ENCODE data around the gene DAAM2.

The DAAM2 gene

DNA sequence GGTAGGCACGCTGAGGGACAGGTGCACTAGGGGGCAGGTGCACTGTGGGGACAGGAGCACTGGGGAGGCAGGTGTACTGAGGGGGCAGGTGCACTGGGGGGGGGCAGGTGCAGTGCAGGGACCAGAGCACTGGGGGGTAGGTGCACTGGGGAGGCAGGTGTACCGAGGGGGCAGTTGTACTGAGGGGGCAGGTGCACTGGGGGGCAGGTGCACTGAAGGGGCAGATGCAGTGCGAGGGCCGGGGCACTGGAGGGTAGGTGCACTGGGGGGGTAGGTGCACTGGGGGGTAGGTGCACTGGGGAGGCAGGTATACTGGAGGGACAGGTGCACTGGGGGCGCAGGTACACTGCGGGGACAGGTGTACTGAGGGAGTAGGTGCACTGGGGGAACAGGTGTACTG lies 39.5 kb downstream of the DAAM2 start:
- Histone ChIP-seq H3K4me1 (ENCODE audit: control insufficient read depth, insufficient read depth, low read length) (peaks cover 52% of the 10 kb centered on the region), H3K36me3 (ENCODE audit: control insufficient read depth in 2 of 2, insufficient read depth in 2 of 2, low read length in 2 of 2) (no peaks in the 10 kb centered on the region), H3K27me3 (ENCODE audit: control insufficient read depth in 1 of 2, insufficient read depth in 2 of 2, low read length in 2 of 2) (no peaks in the 10 kb centered on the region), H3K4me3 (ENCODE audit: low read length in 2 of 2) (no peak overlapping the region), H3K9ac (ENCODE audit: low read length in 2 of 2) (no peak overlapping the region), H3K27ac (ENCODE audit: low read length) (no peak overlapping the region), H3K9me3 (ENCODE audit: control insufficient read depth in 2 of 2, low read length in 2 of 2) (no peaks in the 10 kb centered on the region)

DNA sequence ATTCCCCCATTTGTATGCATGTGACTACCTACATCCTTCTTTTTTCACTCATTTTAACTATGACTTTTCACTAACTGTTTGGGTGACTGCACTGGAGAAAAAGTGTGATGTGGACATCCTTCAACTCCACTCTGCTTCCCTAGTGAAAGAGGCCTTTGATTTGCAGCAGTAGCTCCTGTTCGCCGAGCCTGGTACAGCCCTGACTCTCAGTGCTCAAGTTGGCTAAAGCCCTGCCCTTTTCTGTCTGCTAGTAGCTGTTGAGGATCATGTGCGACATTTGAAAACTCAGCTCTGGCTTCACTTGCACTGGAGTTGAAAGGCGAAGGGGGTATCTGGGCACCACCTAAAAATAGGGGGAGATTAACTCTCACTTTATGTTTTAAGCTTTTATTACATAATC lies 42.1 kb downstream of the DAAM2 start:
- Histone ChIP-seq H3K4me3 (ENCODE audit: low read length in 2 of 2) (no peak overlapping the region), H3K9me3 (ENCODE audit: control insufficient read depth in 2 of 2, low read length in 2 of 2) (no peaks in the 10 kb centered on the region), H3K27ac (ENCODE audit: low read length) (no peak overlapping the region), H3K27me3 (ENCODE audit: control insufficient read depth in 1 of 2, insufficient read depth in 2 of 2, low read length in 2 of 2) (no peaks in the 10 kb centered on the region), H3K4me1 (ENCODE audit: control insufficient read depth, insufficient read depth, low read length) (peaks cover 56% of the 10 kb centered on the region), H3K36me3 (ENCODE audit: control insufficient read depth in 2 of 2, insufficient read depth in 2 of 2, low read length in 2 of 2) (no peaks in the 10 kb centered on the region), H3K9ac (ENCODE audit: low read length in 2 of 2) (no peak overlapping the region)

DNA sequence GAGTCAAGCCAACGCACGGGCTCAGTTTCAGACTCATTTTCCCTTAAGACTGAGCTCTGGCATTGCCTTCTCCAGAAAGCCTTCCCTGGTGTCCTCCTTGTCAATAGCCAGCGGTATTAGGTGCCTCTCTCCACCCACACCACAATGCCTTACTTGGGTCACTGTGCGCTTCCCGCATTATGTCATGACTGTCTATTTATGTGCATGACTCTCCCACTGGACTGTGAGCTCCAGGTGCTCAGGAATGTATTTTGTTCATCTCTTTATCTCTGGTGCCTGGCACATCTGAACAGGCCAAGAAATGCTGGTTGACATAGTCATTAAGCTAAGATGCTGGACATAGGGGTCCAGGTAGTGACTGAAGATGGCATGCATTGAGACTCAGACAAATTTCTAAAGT lies 42.7 kb downstream of the DAAM2 start:
- peaks cover 61% of the 10 kb centered on the region for H3K4me1 ChIP-seq (ENCODE audit: control insufficient read depth, insufficient read depth, low read length)
- no peaks in the 10 kb centered on the region for H3K27me3 ChIP-seq (ENCODE audit: control insufficient read depth in 1 of 2, insufficient read depth in 2 of 2, low read length in 2 of 2)
- H3K27ac ChIP-seq (ENCODE audit: low read length) = no peak overlapping the region
- no peaks in the 10 kb centered on the region for H3K9me3 ChIP-seq (ENCODE audit: control insufficient read depth in 2 of 2, low read length in 2 of 2)
- no peaks in the 10 kb centered on the region for H3K36me3 ChIP-seq (ENCODE audit: control insufficient read depth in 2 of 2, insufficient read depth in 2 of 2, low read length in 2 of 2)
- no peak overlapping the region for H3K4me3 ChIP-seq (ENCODE audit: low read length in 2 of 2)
- no peak overlapping the region for H3K9ac ChIP-seq (ENCODE audit: low read length in 2 of 2)

DNA sequence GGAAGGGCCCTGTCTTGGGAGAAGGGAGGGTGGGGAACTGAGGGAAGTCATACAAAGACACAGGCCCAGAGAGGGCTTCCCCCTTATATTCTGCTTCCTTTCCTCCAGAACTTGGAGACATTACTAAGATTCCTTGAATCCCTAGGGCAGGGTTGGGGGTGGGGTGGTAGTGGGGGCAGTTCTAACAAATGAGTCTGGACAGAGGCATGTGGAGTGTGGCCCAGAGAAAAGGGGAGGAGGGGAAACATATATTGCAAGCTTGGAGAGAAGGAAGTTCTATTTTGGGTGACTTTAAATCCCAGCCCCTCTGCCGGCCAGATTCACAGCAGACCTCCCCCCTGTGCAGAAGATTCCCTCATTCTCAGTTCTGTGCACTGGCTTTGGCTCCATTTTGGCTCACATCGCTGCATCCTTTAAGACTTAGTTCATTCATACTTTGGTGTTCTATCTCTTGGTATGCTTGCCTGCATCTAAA lies 43.7 kb downstream of the DAAM2 start:
- Histone ChIP-seq H3K36me3 (ENCODE audit: control insufficient read depth in 2 of 2, insufficient read depth in 2 of 2, low read length in 2 of 2) (no peaks in the 10 kb centered on the region), H3K4me3 (ENCODE audit: low read length in 2 of 2) (no peak overlapping the region), H3K9me3 (ENCODE audit: control insufficient read depth in 2 of 2, low read length in 2 of 2) (no peaks in the 10 kb centered on the region), H3K27ac (ENCODE audit: low read length) (no peak overlapping the region), H3K27me3 (ENCODE audit: control insufficient read depth in 1 of 2, insufficient read depth in 2 of 2, low read length in 2 of 2) (no peaks in the 10 kb centered on the region), H3K4me1 (ENCODE audit: control insufficient read depth, insufficient read depth, low read length) (peaks cover 62% of the 10 kb centered on the region), H3K9ac (ENCODE audit: low read length in 2 of 2) (no peak overlapping the region)

DNA sequence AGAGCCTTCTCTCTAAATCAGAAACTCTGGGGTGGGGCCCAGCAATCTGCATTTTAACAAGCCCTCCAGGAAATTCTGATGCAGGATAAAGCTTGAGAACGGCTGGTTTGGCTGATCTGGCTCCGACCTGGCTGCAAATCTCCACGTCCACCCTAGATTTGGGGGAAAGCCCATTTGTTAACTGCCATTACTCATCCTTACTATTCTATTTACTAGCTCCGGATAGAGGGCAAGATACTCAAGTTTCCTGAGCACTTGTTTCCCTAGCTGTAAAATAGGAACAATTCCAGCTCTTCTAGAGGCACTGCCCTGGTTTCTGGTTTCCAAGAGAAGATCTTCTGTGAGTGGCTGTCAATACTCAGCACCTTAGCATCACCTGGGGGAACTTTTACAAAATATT lies 44.4 kb downstream of the DAAM2 start:
- H3K27ac ChIP-seq (ENCODE audit: low read length) = no peak overlapping the region
- H3K9me3 ChIP-seq (ENCODE audit: control insufficient read depth in 2 of 2, low read length in 2 of 2) = no peaks in the 10 kb centered on the region
- H3K36me3 ChIP-seq (ENCODE audit: control insufficient read depth in 2 of 2, insufficient read depth in 2 of 2, low read length in 2 of 2) = no peaks in the 10 kb centered on the region
- no peak overlapping the region for H3K4me3 ChIP-seq (ENCODE audit: low read length in 2 of 2)
- H3K27me3 ChIP-seq (ENCODE audit: control insufficient read depth in 1 of 2, insufficient read depth in 2 of 2, low read length in 2 of 2) = no peaks in the 10 kb centered on the region
- no peak overlapping the region for H3K9ac ChIP-seq (ENCODE audit: low read length in 2 of 2)
- H3K4me1 ChIP-seq (ENCODE audit: control insufficient read depth, insufficient read depth, low read length) = peaks cover 64% of the 10 kb centered on the region

DNA sequence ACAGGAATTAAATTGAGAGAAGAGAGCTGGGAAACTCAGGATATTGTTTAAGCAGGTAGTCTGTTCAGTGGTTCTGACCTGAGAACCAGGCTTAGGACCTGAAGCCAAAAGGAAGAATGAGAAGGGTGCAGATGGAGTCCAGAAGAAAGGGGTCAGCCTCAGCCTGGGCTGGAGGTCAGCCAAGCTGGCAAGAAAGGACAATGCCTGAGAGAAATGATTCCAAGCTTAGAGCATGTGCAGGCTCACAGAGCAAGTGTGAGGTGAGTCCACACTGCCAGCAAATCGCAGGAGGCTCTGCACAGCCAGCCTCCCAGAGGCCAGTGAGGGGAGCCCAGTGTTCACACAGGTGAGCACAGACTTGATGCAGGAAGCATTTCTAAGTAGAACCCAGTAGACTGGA lies 47.3 kb downstream of the DAAM2 start:
- H3K36me3 ChIP-seq (ENCODE audit: control insufficient read depth in 2 of 2, insufficient read depth in 2 of 2, low read length in 2 of 2) = no peaks in the 10 kb centered on the region
- no peak overlapping the region for H3K4me3 ChIP-seq (ENCODE audit: low read length in 2 of 2)
- no peaks in the 10 kb centered on the region for H3K27me3 ChIP-seq (ENCODE audit: control insufficient read depth in 1 of 2, insufficient read depth in 2 of 2, low read length in 2 of 2)
- H3K9ac ChIP-seq (ENCODE audit: low read length in 2 of 2) = no peak overlapping the region
- no peaks in the 10 kb centered on the region for H3K9me3 ChIP-seq (ENCODE audit: control insufficient read depth in 2 of 2, low read length in 2 of 2)
- no peak overlapping the region for H3K27ac ChIP-seq (ENCODE audit: low read length)
- H3K4me1 ChIP-seq (ENCODE audit: control insufficient read depth, insufficient read depth, low read length) = peaks cover 52% of the 10 kb centered on the region

DNA sequence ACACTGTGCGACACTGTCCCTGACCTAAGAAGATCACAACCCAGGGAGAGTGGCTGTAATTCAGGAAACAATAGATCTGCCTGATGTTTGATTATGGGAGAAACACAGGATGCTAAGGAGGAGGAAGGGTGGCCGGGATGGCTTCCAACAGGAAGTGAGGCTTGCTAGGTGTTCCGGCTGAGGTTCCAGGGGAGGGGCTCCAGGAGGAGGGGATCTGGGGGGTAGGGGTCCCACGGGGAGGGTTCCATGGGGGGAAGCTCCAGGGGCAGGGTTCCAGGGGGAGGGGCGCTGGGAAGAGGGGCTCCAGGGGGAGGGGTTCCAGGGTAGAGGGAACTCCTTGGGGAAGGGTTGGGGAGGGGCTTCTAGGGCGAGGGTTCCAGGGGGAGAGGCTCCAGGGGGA lies 48.6 kb downstream of the DAAM2 start:
- Histone ChIP-seq H3K4me3 (ENCODE audit: low read length in 2 of 2) (no peak overlapping the region), H3K27me3 (ENCODE audit: control insufficient read depth in 1 of 2, insufficient read depth in 2 of 2, low read length in 2 of 2) (no peaks in the 10 kb centered on the region), H3K9ac (ENCODE audit: low read length in 2 of 2) (no peak overlapping the region), H3K36me3 (ENCODE audit: control insufficient read depth in 2 of 2, insufficient read depth in 2 of 2, low read length in 2 of 2) (no peaks in the 10 kb centered on the region), H3K4me1 (ENCODE audit: control insufficient read depth, insufficient read depth, low read length) (peaks cover 47% of the 10 kb centered on the region), H3K9me3 (ENCODE audit: control insufficient read depth in 2 of 2, low read length in 2 of 2) (no peaks in the 10 kb centered on the region), H3K27ac (ENCODE audit: low read length) (no peak overlapping the region)

DNA sequence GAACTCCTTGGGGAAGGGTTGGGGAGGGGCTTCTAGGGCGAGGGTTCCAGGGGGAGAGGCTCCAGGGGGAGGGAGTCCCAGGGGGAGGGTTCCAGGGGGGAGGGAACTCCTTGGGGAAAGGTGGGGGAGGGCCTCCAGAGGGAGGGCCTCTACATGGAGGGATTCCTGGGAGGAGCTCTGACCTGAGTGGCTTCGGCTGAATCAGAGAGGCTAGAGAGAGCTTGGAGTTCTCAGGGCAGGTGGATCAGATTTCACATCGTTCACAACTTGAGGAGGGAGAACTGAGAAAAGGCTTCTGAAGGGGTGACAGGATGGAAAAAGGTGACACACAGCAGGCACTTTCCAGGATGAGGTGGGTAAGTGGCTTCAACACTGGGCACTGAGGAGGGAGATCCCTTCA lies 49.1 kb downstream of the DAAM2 start:
- Histone ChIP-seq H3K4me3 (ENCODE audit: low read length in 2 of 2) (no peak overlapping the region), H3K27me3 (ENCODE audit: control insufficient read depth in 1 of 2, insufficient read depth in 2 of 2, low read length in 2 of 2) (no peaks in the 10 kb centered on the region), H3K36me3 (ENCODE audit: control insufficient read depth in 2 of 2, insufficient read depth in 2 of 2, low read length in 2 of 2) (no peaks in the 10 kb centered on the region), H3K9me3 (ENCODE audit: control insufficient read depth in 2 of 2, low read length in 2 of 2) (no peaks in the 10 kb centered on the region), H3K9ac (ENCODE audit: low read length in 2 of 2) (no peak overlapping the region), H3K4me1 (ENCODE audit: control insufficient read depth, insufficient read depth, low read length) (peaks cover 45% of the 10 kb centered on the region), H3K27ac (ENCODE audit: low read length) (no peak overlapping the region)

DNA sequence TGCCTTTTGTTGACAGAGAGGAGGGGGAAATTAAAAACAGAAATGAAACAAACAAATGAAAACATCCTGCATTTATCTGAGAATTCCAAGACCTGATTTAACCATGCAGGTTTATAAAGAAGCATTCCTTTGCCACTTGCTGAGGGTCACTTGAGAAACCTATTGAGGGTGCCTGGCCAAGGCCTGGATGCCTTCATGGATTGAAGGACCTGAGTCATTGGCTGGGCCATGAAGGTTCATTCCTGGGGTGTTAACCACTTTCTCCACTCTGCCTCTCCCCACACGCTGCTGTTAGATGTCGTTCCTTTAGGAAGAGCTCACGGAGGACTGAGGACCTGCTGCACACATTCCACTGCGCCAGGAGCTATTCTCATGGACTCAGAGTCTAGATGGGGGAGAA lies 49.7 kb downstream of the DAAM2 start:
- Histone ChIP-seq H3K36me3 (ENCODE audit: control insufficient read depth in 2 of 2, insufficient read depth in 2 of 2, low read length in 2 of 2) (no peaks in the 10 kb centered on the region), H3K9ac (ENCODE audit: low read length in 2 of 2) (no peak overlapping the region), H3K27ac (ENCODE audit: low read length) (no peak overlapping the region), H3K4me1 (ENCODE audit: control insufficient read depth, insufficient read depth, low read length) (peaks cover 44% of the 10 kb centered on the region), H3K4me3 (ENCODE audit: low read length in 2 of 2) (no peak overlapping the region), H3K27me3 (ENCODE audit: control insufficient read depth in 1 of 2, insufficient read depth in 2 of 2, low read length in 2 of 2) (no peaks in the 10 kb centered on the region), H3K9me3 (ENCODE audit: control insufficient read depth in 2 of 2, low read length in 2 of 2) (no peaks in the 10 kb centered on the region)

DNA sequence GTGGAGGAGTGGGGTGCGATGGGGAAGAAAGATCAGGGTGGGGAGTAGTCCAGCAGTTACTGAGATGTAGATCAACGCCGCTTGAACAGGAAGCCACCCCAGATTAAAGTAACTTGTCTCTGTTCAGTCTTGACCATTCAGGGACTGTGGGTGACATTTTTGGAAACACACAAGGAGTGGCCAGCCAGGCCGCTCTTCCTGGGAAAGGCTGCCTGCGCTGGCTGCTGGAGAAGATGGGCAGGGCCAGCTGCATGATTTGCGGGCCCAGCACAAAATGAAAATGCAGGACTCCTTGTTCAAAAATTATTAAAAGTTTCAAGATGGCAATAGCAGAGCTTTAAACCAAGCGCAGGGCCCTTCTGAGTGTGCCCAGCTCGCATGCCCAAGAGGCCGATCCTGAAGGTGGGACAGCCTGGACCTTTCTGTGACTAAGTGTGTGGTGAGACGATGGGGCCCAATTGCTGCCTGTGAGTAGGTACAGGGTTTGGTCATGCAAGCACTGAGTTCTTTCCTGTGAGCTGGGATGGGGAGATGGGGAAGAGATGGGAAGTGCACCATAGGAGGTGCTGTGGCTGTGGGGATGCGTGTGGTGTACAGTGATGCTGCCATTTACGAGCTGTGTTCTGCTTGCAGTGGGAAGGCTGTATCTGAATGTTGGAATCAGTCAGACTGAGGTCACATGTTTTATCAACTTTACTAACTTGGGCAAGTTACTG lies 51.3 kb downstream of the DAAM2 start:
- no peaks in the 10 kb centered on the region for H3K36me3 ChIP-seq (ENCODE audit: control insufficient read depth in 2 of 2, insufficient read depth in 2 of 2, low read length in 2 of 2)
- no peak overlapping the region for H3K27ac ChIP-seq (ENCODE audit: low read length)
- H3K9ac ChIP-seq (ENCODE audit: low read length in 2 of 2) = no peak overlapping the region
- H3K4me3 ChIP-seq (ENCODE audit: low read length in 2 of 2) = no peak overlapping the region
- no peaks in the 10 kb centered on the region for H3K27me3 ChIP-seq (ENCODE audit: control insufficient read depth in 1 of 2, insufficient read depth in 2 of 2, low read length in 2 of 2)
- H3K4me1 ChIP-seq (ENCODE audit: control insufficient read depth, insufficient read depth, low read length) = peaks cover 55% of the 10 kb centered on the region
- H3K9me3 ChIP-seq (ENCODE audit: control insufficient read depth in 2 of 2, low read length in 2 of 2) = no peaks in the 10 kb centered on the region

DNA sequence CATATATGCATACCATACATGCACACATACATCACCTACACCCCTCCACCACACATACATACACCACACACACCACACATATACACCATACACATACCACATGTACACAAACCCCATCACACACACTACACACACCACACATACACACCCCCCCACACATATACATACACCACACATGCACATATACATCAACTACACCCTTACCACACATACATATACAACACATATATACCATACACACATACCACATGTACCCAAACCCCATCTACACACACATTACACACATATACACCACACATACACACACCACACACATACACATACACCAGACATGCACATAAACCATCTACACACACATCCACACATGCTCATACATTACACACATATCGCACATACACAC lies 52.7 kb downstream of the DAAM2 start:
- peaks cover 57% of the 10 kb centered on the region for H3K4me1 ChIP-seq (ENCODE audit: control insufficient read depth, insufficient read depth, low read length)
- no peaks in the 10 kb centered on the region for H3K9me3 ChIP-seq (ENCODE audit: control insufficient read depth in 2 of 2, low read length in 2 of 2)
- H3K27ac ChIP-seq (ENCODE audit: low read length) = no peak overlapping the region
- no peak overlapping the region for H3K4me3 ChIP-seq (ENCODE audit: low read length in 2 of 2)
- H3K9ac ChIP-seq (ENCODE audit: low read length in 2 of 2) = no peak overlapping the region
- no peaks in the 10 kb centered on the region for H3K27me3 ChIP-seq (ENCODE audit: control insufficient read depth in 1 of 2, insufficient read depth in 2 of 2, low read length in 2 of 2)
- no peaks in the 10 kb centered on the region for H3K36me3 ChIP-seq (ENCODE audit: control insufficient read depth in 2 of 2, insufficient read depth in 2 of 2, low read length in 2 of 2)
